Stimulated activated CD8-positive, alpha-beta memory T cell treated with anti-CD3 and anti-CD28 coated beads, Interleukin-7, amount 100 ng/mL, for 24 hours (primary cell): ENCODE measurements around the gene NES.

ENCODE experiments used
- DNase-seq: peaks from one replicate; pipeline ENCODE4 v3.0.0-alpha.2; 2020; ENCODE audit warnings: low read depth

Gene NES

DNA sequence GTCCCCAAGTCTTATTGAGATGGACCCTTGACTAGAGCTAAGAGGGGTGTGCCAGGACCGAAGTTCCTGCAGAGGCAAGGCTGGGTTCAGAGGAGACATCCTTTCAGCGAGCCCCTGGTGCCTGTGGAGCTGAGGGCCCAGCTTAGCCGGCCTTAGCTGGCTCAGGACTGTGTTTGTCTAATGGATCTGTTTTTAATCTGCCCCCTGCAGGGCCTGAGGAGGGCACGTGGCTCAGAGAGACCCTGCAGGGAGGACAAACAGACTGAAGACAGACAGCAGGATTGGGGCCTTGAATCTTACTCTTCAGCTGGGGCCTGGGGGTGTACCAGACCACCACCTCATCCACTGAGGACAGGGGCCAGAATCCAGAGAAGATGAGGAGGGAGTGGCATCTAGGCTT lies 26.5 kb upstream of the NES start:
- no peak for DNase-seq

DNA sequence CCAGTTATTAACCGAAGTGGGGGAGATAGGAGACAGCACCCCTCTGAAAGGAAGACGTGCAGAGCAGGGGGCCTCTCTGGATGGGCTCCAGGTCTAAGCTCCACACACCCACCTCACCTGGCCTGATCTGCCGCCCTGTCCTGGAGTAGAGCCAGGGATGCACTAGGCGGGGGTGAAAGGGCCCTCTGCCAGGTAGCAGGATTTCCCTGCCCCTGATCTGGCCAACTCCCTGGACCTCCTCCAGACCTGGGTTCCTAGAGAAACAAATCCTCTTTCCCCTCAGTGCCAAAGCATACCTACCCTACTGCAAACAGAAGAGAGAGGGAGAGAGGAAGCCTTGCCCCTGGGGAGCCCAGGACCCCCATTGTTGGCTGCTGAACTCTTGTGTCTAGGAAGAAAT lies 26.1 kb upstream of the NES start:
- DNase-seq = no peak

DNA sequence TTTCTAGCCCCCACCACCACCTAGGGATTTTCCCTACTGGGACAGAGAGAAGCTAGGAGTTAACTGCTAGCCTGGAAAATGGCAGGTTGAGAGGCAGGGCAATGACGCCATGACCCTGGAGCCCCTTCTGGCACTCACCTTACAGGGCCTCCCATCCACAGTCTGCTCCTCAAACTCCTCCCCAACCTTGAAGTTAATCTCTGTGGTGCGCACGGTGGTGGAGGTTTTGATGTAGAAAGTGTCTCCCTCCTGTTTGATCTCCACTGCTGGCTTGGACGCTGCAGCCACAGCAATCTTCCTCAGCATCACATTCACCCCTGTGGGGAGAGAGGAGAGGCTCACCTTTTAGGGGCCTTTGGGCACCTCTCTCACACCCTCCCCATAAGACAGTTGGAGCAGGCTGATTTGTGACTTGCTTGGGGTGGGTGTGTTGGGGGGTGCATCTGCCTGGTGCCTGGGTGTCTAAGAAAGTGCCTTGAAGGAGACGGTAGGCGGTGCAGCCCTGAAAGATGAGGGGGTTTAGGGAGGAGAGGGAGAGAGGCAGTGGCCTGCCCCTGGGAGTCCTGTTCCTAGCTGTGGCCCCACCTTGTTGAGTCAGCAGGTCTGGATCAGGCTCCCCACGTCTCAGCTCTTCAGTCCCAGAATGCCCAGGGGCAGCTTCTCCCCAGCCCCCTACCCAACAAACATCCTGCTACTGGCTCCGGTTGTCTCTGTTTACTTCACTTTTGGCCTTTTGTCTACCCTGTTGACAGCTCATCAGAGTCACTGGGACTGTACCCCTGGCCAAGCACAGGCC lies 23.7 kb upstream of the NES start:
- no peak for DNase-seq

DNA sequence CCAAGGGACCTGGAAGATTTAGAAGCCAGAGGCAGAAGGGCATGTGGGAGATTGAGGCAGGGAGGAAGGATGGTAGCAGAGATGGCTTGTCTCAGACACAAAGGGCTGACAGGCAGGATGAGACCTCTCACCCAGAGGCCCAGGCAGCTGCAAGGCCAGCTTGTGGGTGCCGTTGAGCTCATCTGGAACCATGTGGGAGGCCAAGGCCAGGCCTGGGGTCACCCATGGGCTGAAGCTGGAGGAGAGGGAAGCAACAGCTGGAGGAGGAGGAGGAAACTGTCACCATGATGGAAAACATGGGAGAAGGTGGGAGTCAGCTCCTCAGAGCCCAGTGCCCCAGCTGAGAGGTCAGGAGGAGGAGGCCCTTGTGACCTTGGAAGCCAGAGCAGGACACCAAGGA lies 21.8 kb upstream of the NES start:
- no peak for DNase-seq

DNA sequence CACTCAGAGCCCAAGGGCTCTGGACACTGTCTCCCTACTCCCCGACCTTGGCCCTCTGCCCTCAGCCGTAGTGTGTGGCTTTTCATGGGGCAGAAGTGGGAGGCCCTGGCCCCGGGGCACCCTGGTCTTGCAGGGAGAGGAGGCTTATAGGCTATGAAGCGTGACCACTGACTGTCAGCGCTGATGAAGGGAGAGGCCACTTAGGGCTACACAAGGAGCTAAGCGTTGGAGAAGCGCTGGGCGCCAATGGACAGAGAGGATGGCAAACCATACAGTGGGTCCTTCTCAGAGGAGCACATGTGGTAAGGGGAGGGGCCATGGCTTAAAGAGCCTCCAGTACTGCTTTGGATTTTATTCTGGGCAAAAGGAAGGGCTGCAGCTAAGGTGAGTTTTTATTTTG lies 20.3 kb upstream of the NES start:
- DNase-seq = no peak

DNA sequence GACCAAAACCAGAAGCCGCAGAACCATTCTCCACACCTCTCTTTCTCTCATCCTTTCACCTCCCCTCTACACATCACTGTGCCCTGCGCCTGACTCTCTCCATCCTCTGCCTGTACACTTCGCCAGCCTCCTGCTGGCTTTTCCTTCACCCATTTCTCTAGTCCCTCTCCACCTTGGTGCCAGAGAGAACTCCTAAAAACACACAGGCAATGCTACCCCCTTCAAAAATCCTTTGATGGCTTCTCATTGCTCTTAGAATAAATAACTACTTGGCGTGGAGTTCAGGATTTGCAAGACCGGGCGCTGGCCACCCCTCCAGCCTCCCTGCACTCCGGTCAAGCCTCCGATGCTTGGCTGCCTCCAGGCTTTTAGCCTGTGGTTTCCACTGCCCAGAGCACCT lies 19.5 kb upstream of the NES start:
- DNase-seq = no peak

DNA sequence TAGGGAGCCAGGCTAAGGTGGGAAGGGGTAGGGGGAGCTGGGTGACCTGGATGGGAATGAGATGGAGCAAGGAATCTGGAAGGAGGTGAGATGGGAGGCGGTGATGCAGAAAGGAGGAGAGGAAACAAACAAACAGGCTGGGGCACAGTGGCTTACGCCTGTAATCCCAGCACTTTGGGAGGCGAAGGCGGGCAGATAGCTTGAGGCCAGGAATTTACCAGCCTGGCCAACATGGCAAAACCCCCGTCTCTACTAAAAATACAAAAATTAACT lies 17.4 kb upstream of the NES start:
- no peak for DNase-seq

DNA sequence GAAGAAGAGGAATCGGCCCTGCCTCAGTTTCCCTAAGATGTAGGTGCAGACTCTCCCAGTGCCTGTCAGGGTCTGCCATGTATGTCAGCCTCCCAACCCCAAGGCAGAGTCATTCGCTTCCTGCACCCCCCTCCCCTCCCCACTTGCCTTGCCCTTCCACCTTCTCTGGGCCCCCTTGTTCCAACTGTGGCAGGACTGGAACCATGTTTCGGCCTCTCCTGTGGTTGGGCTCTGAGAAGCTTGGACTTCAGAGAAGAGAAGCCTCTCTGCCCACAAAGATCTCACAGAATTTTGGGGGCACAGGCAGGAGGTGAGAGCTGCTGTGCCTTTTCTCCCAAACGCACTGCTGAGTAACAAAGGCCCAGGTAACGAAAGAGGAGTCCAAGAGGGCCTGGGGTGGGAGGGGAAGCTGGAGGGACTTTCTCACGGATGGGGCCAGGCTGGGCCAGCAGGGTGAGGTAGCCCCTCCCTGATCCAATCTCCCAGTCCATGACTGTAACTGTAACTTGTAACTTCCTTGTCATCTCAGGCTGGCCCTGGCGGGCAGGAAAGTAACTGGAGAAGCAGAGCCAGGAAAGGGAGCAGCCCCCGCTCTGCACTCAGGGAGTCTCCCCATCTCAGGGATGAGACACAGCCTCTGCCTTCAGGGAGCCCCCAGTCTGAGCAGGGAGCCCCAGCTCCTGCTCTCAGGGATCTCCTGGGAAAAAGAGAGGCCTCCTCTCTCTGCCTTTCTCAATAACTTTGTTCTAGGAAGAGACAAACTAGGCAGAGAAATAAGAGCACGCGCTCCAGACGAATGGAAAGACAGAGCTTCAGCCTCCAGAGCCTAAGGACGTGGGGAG lies 16.9 kb upstream of the NES start:
- no peak for DNase-seq

DNA sequence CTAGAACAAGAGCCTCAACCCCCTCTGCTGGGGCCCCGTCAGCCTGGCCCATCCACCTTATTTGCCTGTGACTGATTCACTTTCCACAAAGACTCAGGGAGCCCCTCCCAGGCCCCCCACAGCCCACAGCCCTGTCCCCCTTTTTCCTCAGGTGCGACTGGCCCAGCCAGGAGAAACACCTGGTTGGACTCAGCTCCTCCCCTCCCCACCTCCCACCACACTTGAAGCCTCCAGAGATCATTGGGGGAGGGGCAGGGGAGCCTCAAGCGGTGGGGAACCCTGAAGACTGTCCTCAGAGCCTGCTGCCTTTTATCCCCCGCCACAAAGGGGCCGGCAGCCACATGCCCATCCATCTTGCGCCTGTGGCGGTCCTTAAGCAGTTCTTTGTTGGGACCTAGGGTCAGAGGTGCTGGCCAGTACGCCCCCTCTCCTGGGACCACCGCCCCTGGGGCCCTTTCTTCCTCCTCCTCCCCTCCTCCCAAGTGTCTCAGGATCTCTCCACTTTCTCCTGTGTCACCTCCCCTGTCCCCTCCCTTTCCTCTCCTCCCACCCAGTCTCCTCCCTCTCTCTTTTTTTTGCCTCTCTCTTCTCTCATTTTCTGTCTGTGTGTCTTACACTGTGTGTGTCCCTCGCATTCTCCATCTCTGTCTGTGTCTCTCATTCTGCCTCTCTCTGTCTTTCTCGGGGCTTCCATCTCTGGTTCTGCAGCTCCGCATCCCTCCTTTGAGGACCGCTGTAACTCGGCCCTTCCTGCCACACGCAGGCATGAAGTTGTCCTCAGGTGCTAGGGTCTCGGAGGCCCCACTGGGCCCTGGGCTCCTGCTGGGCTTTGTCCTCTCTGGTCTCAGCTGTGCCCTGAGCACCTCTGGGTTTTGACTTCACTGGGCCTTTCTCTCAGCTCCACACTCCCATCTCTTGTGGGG lies 16.0 kb upstream of the NES start:
- no peak for DNase-seq

DNA sequence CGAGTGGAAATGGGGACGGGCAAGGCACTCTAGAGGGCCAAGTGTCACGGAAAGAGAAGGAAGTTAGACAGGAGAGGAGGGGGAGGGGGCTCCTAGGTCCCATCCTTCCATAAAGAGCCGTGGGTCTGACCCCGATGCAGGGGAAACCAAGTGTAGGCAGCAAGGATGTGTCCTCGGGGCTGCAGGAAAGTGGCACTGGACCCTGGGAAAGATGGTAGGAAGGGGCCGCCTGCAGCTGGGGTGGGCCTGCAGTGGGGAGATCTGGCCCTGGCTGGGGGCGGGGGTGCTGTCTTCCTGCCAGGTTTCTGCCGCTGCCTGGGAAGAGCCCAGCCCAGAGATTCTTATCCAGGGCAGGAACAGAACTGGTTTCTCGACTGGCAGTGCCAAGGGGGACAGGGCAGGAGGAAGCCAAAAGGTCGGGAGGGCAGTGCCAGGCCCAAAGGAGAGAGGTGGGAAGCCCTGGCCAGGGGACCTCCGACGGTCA lies 15.3 kb upstream of the NES start:
- no peak for DNase-seq

DNA sequence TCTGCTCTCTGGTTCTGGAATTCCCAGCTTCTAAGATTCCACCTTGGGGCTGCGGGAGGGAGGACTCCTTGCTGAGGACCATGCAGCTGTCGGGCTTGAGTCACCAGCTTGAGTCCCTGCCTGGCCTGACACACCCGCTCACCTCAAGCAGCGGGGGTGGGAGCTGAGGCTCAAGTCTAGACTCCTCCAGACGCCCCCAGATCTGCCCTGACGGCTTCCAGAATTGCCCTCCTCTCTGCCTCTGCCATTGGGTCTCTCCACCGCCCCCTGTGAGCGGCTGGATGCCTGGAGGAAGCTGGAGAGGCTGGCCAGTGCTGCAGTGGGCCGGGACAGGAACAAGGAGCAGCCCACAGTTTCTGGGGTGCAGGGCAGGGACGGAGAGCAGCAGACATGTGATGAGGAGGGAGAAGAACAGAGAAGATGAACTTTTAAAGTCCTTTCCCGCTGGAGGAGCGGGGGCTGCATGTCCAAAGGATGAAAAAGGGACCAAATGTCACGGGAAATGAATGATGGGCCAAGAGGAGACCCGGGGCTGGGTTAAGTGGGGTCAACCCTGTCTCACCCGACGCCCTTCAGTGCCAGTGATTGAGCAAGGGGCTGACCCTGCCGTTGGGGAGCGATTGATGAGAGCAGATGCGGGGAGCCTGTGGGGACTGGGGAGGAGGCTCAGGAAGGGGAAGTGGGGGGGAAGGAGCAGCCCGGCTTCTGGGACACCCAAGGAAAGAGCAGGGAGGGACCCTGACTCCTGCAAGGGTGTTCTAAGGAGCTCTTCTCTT lies 14.6 kb upstream of the NES start:
- no peak for DNase-seq

DNA sequence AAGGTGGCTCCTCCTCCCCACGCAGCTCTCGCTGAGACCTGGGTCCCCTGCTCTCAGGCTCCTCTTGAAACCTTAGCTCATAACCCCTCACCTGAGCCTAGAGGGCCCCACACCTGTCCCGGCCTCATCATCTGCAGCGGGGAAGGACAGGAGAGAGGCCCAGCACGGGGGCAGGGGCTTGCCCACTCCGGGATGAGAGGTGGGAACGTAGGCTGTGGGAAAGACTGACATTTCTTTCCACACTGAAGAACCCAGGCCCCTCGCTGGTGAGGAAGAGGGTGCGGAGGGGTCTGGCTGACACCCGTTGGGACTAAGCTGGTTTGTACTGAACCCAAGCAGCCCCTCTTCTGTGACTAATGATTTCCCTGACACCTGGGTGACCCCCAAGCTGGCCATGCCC lies 14.0 kb upstream of the NES start:
- no peak for DNase-seq

DNA sequence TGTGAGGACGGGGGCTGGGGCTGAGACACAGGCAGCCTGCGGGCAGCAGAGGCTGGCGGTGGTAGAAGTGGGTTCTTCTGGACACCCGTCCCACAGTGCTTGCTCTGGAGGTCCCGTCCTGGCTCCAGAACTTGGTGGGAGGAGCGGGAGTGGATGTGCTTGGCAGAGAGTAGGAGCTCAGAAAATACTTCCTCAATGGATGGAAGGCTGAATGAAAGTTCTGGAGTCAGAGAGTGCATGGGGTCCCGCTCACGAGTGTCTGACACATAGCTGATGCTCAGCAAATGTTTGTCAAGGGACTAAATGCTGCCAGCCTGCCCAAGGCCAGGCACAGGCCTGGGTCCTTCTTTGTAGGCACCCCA lies 13.4 kb upstream of the NES start:
- no peak for DNase-seq

DNA sequence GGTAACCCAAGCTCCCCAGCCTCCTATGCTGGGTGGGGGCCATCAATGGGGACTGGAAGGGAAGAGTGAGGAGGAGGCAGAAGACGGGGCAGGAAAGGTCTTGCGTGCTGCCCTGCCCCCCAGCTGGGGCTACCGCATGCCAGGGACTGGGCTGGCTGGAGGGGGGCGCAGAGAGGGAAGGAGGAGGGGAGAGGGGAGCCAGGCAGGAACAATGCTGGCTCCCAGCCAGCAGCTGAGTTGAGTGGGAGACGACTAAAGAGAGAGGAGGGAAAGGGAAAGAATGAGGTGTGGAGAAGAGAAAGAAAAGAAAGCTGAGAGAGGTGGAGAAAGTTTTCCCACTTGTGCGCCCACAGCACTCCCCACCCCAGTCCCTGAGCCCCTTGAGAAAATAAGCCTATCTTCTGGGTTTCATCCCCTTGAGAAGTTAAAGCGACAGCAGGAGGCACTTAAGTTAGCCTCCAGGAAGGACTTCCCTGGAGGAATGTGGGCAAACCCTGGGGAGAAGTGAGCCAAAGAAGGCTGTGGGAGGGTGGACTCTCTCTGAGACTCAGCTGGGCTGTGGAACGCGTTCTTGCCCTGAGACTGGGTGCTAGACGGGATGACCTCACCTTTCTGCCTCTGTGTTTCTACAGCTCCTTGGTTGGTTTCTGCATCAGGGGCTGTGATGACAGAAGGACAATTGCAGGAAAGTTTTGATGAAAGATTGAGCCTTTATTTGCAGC lies 12.9 kb upstream of the NES start:
- no peak for DNase-seq

DNA sequence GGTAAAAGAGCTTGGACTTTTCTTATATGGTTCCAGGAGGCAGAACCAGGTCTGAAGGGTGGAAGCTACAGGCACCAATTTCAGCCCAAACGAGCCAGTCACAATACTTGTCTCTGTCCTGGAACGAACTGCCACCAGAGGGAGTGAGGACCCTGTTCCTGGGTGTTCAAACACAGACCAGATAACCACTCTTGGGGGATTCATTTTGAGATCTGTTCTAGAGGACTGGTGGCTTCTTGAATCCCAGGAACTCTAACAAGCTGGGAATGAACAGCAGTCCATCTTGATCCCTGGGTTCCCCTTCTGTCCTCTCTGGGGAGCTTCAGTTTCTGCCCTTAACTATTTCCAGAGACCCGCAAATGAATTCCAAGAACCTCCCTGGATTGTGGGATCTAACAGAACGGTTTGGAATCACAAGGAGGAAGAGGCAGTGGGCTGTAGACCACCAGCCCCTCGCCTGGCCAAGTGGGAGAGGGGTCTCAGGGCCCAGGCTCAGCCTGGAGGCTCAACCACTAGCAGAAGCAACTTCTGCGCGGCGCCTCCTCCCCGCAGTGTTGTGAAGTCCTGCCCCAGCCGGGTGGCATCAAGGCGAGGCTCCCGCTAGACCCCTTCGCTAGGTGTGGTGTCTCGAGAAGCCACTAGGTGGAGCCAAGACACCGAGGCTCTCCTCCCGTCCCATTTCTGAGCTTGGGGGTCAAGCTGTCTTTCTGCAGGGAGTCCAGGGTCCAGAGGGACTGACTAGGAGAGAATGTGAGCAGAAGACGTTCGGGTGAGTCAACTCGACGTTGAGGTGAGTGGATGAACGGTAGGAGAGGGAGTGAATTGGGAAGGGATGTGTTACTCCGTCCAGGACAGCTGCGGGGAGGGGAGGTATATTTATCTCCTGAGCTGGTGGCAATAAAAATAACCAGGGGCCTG lies 12.1 kb upstream of the NES start:
- DNase-seq = peak; percentile 51

DNA sequence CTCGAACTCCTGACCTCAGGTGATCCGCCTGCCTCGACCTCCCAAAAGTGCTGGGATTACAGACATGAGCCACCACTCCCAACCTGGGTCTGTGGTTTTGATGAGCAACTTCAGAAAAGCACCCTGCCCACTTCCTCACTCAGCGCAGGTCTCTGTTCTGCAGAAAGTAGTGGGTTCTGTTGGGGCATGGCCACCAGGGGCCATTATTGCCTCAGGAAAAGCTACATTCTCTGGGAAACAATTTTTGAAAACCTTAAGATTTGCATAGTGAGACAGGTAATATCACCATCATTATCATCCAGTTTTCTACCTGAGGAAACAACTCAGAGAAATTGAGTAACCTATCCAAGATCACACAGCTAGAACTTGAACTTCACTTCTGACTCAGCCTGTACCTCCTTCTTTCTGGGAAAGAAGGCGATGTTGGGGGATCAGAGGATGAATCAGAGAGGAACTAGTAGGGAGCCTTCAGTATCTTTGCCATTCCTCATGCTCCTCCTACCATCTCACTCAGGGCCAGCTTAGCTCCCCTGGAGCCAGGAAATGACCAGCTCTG lies 7.1 kb upstream of the NES start:
- no peak for DNase-seq

DNA sequence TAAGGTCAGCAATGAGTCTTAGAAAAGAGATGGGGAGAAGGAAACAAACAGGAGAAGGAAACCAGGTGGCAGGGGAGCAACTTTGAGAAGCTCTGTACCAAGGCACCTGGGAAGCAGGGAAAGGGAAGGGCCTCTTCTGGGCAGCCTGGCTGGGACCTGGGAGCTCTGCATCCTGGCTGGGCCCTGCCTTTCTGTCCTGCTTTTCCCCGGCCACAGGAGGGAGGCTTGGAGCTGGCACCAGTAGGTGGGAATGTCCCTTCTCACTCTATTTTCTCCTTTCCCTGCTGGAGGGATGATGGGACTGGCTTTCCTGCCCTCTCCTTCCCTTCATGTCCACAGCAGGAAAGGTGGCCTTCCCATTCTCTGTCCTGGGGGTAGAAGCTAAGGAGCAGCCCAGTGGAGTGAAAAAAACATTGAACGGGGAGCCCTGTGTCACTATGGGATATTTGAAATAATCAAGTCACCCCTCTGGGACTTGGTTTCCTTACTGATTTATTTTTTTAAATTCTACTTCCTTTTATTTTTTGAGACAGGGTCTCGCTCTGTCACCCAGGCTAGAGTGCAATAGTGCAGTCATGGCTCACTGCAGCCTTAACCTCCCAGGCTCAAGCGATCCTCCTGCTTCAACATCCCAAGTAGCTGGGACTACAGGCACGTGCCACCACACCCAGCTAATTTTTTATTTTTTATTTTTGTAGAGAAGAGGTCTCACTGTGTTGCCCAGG lies 5.1 kb upstream of the NES start:
- DNase-seq = no peak

DNA sequence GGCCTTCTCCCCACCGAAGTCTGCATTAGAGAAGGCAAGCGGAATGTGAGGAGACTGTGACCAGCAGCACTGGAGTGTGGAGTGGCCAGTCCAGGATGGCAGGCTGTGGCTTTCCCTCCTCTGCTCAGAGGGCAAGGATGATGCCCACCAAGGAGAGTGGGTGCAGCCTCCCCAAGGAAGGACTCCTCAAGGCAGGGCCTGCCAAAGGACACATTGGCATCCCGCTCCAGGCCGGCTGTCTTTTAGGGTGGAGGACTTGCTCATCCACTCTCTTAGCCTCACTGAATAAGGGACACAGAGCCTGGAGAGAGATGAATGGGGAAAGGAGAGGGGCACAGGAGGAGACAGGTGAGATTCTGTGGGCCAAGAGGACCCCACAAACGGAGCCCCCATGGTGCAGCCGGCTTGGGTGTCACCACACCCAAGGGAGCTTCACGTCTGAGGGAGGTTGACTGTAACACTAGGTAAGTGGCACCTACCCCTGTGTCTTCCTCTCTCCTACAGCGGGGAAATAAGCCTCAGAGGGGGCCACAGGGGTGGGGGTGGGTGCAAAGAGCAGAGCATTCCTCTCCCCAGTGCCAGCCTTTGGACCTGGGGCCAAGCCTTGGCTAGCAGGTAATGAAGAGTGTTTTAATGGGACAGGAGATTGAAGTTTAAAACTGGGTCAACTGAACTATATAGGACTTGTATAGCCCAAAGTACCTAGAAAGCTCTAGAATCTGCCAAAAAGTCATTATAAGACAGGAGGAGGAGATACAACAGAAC lies 4.2 kb upstream of the NES start:
- DNase-seq = no peak
